ENCODE data around the gene NBEAL1.
"Not testable (repeated sequence)": the region's sequence is repeated elsewhere in the genome, so short reads cannot be mapped to it uniquely, and the experiment has no call there.

NBEAL1 gene

DNA sequence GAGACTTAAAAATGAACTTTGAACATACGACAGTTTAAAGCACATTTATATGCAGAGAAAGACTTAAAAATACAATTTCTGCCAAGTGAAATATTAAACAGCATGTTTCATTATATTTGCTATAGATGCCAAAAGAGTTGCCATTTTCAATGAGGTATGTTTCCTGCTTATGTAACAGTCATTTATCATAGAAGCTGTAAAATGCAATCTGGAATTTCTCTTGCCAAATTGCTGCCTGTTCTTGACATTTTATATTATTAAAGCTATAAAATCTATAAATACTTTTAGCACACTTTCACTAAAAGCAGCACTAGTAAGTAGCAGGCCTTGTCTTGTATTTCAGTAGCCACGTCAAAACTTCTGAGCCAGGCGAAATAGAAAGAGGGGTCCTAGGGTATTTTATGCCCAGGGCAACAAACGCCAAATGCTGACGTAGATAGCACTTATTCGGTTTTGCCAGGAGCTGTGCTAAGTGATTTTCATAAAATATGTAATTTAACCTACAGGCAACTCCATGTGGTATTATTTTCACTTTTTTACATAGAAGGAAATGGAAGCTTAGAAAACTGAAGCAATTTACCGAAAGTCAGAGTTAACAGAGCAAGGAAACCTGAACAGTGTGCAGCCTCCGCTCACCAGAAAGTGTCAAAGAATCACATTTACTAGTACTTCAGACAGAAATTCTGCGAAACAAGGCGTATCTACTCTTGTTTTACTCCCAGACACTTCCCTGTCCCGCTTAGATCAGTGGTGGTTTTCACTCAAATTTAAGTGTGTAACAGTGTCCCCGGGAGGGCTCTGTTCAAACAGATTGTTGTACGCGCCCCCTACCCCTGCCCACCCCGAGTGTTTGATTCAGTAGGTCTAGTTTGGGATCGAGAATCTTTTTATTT, 222.9 kb downstream of the NBEAL1 start:
- no peak for DNase-seq

DNA sequence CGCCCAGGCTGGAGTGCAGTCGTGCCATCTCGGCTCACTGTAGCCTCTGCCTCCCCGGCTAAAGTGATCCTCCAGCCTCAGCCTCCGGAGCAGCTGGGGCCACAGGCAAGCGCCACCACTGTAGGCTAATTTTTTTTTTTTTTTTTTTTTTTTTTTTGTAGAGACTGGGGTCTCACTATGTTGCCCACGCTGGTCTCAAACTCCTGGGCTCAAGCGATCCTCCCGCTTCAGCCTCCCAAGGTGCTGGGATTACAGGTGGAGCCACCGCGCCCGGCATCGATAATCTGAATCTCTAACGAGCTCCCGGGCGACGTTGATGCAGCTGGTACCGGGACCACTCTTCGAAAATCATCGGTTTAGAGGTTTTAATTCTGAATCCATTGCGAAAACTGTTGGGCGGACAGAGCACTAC, 223.6 kb downstream of the NBEAL1 start:
- DNase-seq = no peak

DNA sequence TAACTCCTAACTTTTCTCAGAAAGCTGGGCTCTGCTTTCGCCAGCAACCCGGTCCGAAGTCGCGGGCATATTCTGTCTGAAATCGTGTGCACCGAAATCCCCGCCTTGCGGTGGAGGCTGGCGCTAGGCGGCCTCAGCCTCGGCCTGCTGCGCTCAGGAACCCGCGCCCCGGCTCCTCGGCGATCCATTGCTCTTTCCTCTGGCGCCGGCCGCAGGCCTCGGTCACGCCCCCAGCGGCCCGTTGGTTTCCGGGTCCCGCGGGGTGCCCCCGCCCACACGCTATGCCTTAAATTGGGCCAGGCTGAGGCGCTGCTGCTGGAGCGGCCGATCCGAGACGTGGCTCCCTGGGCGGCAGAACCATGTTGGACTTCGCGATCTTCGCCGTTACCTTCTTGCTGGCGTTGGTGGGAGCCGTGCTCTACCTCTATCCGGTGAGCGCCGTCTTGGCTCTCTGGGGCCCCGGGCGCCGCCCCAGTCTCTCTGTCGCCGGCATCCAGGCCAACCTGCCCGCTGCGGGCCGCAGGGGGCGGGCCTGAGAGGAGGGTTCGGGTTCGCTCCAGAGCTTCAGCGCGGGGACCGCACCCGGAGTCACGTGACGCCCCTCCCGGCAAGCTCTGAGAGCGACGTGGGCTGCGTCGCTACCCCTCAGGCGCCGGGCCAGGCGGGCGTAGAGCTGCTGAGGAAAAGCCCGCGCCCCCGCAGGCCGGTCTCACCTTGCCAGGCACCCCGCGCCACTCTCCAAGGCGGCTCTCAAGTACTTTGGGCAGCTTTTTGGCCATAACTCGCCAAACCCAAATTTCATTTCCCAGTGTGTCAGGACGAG, 224.2 kb downstream of the NBEAL1 start, which contains the start of gene CYP20A1:
Gene CYP20A1, plus strand, starts transcription at position 315 of the 823 bp plus-strand sequence. Its CDS starts 45 bp downstream, at position 360.
- DNase-seq = peak; percentile 98

DNA sequence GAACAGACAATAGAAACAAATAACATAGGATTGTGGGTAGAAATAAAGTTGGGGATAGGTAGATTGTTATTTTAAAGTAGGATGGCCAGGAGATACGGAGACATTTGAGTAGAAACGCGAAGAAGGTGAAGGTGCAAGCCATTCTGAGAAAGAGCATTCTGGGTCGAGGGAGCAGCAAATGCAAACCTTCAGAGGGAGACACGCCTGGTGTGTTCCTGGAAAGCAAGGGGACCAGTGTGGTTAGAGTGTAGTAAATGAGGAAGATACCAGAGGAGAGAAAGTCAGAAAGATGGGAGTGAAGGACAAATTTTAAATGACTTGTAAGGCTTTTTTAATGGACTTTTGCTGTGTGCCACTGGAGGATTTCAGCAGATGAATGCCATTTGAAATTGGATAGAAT, 225.8 kb downstream of the NBEAL1 start:
- no peak for DNase-seq

DNA sequence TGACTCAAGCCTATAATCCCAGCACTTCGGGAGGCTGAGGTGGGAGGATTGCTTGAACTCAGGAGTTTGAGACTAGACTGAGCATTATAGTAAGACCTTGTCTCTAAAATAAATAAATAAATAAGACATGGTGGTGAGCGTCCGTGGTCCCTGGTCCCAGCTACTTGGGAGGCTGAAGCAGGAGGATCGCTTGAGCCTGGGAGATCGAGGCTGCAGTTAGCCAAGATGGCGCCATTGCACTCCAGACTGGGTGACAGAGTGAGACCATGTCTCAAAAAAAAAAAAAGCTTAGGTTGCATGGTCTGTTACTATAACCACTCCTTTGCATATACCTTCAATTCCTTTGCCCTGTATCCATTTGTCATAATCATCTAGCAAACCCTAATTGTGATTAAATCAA, 227.8 kb downstream of the NBEAL1 start:
- no peak for DNase-seq

DNA sequence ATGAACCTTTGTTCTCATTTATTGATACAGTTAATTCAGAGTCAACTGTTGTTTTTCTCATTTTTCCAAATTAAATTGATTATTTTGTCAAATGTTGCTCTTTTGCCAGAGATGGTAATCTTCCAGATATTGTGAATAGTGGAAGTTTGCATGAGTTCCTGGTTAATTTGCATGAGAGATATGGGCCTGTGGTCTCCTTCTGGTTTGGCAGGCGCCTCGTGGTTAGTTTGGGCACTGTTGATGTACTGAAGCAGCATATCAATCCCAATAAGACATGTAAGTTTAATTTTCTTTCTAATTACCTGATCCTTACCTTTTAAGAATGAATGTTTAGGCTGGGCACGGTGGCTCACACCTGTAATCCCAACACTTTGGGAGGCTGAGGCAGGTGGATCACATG, 232.0 kb downstream of the NBEAL1 start:
- no peak for DNase-seq

DNA sequence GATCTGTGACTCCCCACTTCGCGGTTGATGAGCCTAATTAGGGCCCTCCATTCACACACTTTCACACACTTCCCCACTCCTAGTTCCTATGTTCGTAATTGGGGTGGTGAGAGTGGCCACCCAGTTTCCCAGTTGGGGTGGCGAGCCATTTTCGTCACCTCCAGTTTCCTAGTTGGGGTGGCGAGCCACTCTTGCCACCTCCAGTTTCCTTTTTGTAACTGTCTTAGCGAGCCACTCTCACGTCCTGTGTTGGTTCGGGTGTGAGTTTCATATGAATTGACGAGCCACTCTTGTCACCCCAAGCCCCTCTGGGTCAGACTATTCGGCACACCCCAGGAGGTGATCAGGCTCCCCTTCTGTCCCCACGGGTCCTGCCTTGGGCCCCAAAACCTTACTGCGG, 238.1 kb downstream of the NBEAL1 start:
- no peak for DNase-seq

DNA sequence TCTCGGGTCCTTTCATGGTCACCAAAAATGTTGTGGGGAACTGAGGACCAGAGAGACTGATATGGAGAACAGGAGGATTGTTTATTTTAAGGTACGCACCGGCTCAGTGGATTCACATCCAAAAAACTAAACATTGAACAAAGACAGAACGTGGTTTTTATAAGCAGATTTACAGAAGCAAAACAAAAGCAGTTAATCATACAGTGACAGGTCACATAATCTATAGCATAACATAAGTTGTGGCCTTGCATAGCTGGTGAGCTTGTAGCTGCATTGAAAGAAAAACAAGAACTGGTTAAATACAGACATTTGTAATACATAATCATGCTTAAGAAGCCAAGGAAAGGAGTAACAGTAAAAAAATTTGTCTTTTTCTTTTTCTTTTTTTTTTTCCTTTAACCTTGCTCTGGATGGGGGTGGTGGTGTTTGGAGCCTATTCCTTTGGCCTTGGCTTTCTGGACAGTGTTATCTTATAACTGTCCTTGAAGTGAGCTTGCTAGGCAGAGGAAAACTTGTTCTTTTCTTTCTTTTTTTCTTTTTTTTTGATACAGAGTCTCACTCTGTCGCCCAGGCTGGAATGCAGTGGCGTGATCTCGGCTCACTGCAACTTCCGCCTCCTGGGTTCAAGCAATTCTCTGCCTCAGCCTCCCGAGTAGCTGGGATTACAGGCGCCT, 238.9 kb downstream of the NBEAL1 start:
- not testable (repeated sequence) for DNase-seq

DNA sequence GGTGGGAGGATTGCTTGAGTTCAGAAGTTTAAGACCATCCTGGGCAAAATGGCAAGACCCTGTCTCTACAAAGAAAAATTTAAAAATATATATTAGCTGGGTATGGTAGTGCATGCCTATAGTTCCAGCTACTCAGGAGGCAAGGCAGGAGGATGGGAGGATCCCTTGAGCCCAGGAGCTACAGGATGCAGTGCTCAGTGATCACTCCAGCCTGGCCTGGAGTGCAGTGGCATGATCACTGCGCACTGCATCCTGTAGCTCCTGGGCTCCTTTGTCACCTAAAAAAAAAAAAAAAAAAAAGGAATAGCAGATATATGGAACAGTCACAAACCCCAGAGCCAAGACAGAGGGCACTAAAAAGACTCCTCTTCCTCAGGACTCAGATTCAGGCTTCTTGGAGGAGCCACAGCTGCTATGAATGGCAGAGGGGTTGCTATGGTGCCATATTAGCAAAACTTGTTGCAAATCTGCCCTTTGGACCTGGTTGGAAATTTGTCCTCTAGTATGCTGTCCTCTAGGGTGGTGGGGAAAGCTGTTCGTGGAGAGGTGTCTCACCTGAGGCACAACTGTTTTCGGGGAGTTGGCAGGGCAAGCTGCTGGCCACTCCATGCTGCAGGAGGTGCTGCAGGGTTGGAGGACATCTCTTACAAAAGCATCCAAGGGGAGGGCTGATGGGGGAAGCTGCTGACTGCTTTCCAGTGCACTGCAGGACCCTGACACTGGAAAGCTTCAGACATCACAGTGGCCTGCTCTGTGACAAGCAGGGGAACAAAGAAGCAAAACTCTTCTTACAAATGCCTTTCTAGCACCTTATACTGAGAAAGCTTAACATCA, 246.9 kb downstream of the NBEAL1 start:
- no peak for DNase-seq
